Stimulated activated CD8-positive, alpha-beta memory T cell treated with anti-CD3 and anti-CD28 coated beads, Interleukin-7, amount 100 ng/mL, for 1 hour (primary cell): Measurements from ENCODE around the gene OR6C65.

ENCODE experiments used
- DNase-seq, 2 donors: peaks; one replicate each; pipeline ENCODE4 v3.0.0-alpha.2; 2020; ENCODE audit warnings: low read depth in 2 of 2

Gene OR6C65

DNA sequence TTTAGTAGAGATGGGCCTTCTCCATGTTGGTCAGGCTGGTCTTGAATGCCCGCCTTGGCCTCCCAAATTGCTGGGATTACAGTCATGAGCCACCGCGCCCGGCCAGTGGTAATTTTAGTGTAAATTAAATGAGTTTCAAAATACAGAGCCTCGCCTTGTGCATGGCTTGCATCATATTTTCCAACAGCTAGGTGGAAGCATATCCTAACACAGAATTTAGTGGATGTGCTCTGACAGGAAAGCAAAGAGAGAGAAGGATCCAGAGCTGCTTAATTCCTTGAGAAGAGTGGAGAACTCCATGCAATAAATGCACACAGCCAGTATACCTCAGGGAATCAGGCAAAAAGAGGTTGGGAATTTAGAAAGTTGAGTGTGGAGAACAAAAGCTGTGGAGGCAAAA, 46.0 kb downstream of the OR6C65 start:
- no peak for DNase-seq

- DNase-seq, result no peak
These were observed 48.5 kb downstream of the OR6C65 start for GRCh38 chr12:55448825-55449224.
